H9 (cell line): ENCODE results near the gene NR2C1. TPM values are rescaled to one million over a fixed set of nuclear protein-coding genes. Genes with fewer than 3 reads are reported as not detected.

ENCODE experiments used
- DNase-seq: peaks from one replicate; pipeline ENCODE4 v3.0.0-alpha.2; 2017
- H2AFZ ChIP-seq: one replicate; pipeline ENCODE4 v1.6.1; 2013; ENCODE audit warnings: mild to moderate bottlenecking, low read length, control low read depth, moderate library complexity
- H2AK5ac ChIP-seq: 2 replicates; pipeline ENCODE4 v1.6.1; 2013; ENCODE audit warnings: low read length, control low read depth, mixed read lengths; ENCODE audit not compliant: insufficient read length
- H2BK120ac ChIP-seq: one replicate; pipeline ENCODE4 v1.6.1; 2013; ENCODE audit warnings: low read depth, mild to moderate bottlenecking, low read length, control low read depth, inconsistent platforms; ENCODE audit not compliant: poor library complexity, severe bottlenecking
- H2BK12ac ChIP-seq: 2 replicates; pipeline ENCODE4 v1.6.1; 2013; ENCODE audit warnings: low read length, control low read depth, mixed read lengths, low read depth; ENCODE audit not compliant: insufficient read length
- H2BK15ac ChIP-seq: 2 replicates; pipeline ENCODE4 v1.6.1; 2013; ENCODE audit warnings: low read depth, low read length, control low read depth
- H2BK20ac ChIP-seq: one replicate; pipeline ENCODE4 v1.6.1; 2013; ENCODE audit warnings: low read depth, mild to moderate bottlenecking, low read length, control low read depth, inconsistent platforms; ENCODE audit not compliant: poor library complexity, severe bottlenecking
- H2BK5ac ChIP-seq: 2 replicates; pipeline ENCODE4 v1.6.1; 2013; ENCODE audit warnings: low read length, control low read depth, mixed read lengths; ENCODE audit not compliant: insufficient read length
- H3K14ac ChIP-seq: 2 replicates; pipeline ENCODE4 v1.6.1; 2013; ENCODE audit warnings: low read length, control low read depth; ENCODE audit not compliant: insufficient read depth
- H3K18ac ChIP-seq: 2 replicates; pipeline ENCODE4 v1.6.1; 2013; ENCODE audit warnings: low read depth, mild to moderate bottlenecking, mixed read lengths, low read length, control low read depth; ENCODE audit not compliant: insufficient read length
- H3K23ac ChIP-seq: 2 replicates; pipeline ENCODE4 v1.6.1; 2013; ENCODE audit warnings: low read length, control low read depth, mixed read lengths, low read depth; ENCODE audit not compliant: insufficient read length
- H3K23me2 ChIP-seq: 2 replicates; pipeline ENCODE4 v1.6.1; 2013; ENCODE audit warnings: low read depth, mild to moderate bottlenecking, mixed read lengths, low read length, control low read depth; ENCODE audit not compliant: insufficient read length, poor library complexity, severe bottlenecking
- H3K27ac ChIP-seq: 2 replicates; pipeline ENCODE4 v1.5.1; 2013; ENCODE audit warnings: low read length, control low read depth, mixed read lengths, low read depth; ENCODE audit not compliant: insufficient read length
- H3K27me3 ChIP-seq: 2 replicates; pipeline ENCODE4 v1.6.1; 2013; ENCODE audit warnings: low read length, control low read depth, inconsistent platforms; ENCODE audit not compliant: insufficient read depth
- H3K4ac ChIP-seq: 2 replicates; pipeline ENCODE4 v1.6.1; 2013; ENCODE audit warnings: low read depth, mild to moderate bottlenecking, control low read depth, inconsistent platforms, low read length, moderate library complexity
- H3K4me1 ChIP-seq: 2 replicates; pipeline ENCODE4 v1.6.1; 2013; ENCODE audit warnings: low read length, control low read depth, inconsistent platforms; ENCODE audit not compliant: insufficient read depth
- H3K4me2 ChIP-seq: 2 replicates; pipeline ENCODE4 v1.6.1; 2013; ENCODE audit warnings: low read length, control low read depth, mixed read lengths; ENCODE audit not compliant: insufficient read length, insufficient read depth
- H3K56ac ChIP-seq: 2 replicates; pipeline ENCODE4 v1.6.1; 2013; ENCODE audit warnings: low read depth, mild to moderate bottlenecking, mixed read lengths, low read length, control low read depth; ENCODE audit not compliant: insufficient read length
- H3K79me1 ChIP-seq: 2 replicates; pipeline ENCODE4 v1.6.1; 2013; ENCODE audit warnings: low read depth, mild to moderate bottlenecking, moderate library complexity, low read length, control low read depth, inconsistent platforms; ENCODE audit not compliant: insufficient read depth, poor library complexity, severe bottlenecking
- H3K79me2 ChIP-seq: 2 replicates; pipeline ENCODE4 v1.6.1; 2013; ENCODE audit warnings: low read length, control low read depth, inconsistent platforms; ENCODE audit not compliant: insufficient read depth
- H3K9ac ChIP-seq: 2 replicates; pipeline ENCODE4 v1.6.1; 2013; ENCODE audit warnings: low read length, control low read depth, mixed read lengths; ENCODE audit not compliant: insufficient read length; ENCODE audit errors: extremely low read depth
- H3K9me3 ChIP-seq: one replicate; pipeline ENCODE4 v1.6.1; 2013; ENCODE audit warnings: low read depth, low read length, inconsistent platforms; ENCODE audit not compliant: control insufficient read depth
- H3T11ph ChIP-seq: one replicate; pipeline ENCODE4 v1.6.1; 2013; ENCODE audit warnings: mild to moderate bottlenecking, low read length, control low read depth, inconsistent platforms
- H4K20me1 ChIP-seq: one replicate; pipeline ENCODE4 v1.6.1; 2013; ENCODE audit not compliant: control insufficient read depth, insufficient read length, insufficient read depth
- H4K5ac ChIP-seq: 2 replicates; pipeline ENCODE4 v1.6.1; 2013; ENCODE audit warnings: low read depth, mild to moderate bottlenecking, mixed read lengths, low read length, control low read depth; ENCODE audit not compliant: insufficient read length
- H4K8ac ChIP-seq: replicated peaks from 2 replicates; pipeline ENCODE4 v1.6.1; 2013; ENCODE audit warnings: low read length, control low read depth, mixed read lengths, low read depth; ENCODE audit not compliant: insufficient read length
- H4K91ac ChIP-seq: 2 replicates; pipeline ENCODE4 v1.6.1; 2013; ENCODE audit warnings: low read depth, mild to moderate bottlenecking, moderate library complexity, mixed read lengths, low read length, control low read depth; ENCODE audit not compliant: insufficient read length
- H3K27ac Mint-ChIP-seq, 3 experiments: 2 replicates in 2 of 3; 3 replicates in 1 of 3; pipeline ENCODE4 v1.8.0; 2020 to 2021; ENCODE audit warnings: mixed read lengths in 3 of 3, mild to moderate bottlenecking in 1 of 3, moderate library complexity in 1 of 3
- H3K27me3 Mint-ChIP-seq: 2 replicates; pipeline ENCODE4 v1.8.0; 2021; ENCODE audit warnings: low read depth, mild to moderate bottlenecking, moderate library complexity, mixed read lengths
- H3K36me3 Mint-ChIP-seq, 3 experiments: 2 replicates in 2 of 3; 3 replicates in 1 of 3; pipeline ENCODE4 v1.8.0; 2020 to 2021; ENCODE audit warnings: low read depth in 3 of 3, mixed read lengths in 3 of 3; ENCODE audit not compliant: insufficient read depth in 1 of 3
- H3K4me1 Mint-ChIP-seq, 2 experiments: 2 replicates each; pipeline ENCODE4 v1.8.0; 2020; ENCODE audit warnings: mixed read lengths in 2 of 2
- H3K4me3 Mint-ChIP-seq, 2 experiments: 2 replicates in 1 of 2; 3 replicates in 1 of 2; pipeline ENCODE4 v1.8.0; 2020 to 2021; ENCODE audit warnings: mild to moderate bottlenecking in 2 of 2, mixed read lengths in 2 of 2, moderate library complexity in 1 of 2
- H3K9me3 Mint-ChIP-seq, 2 experiments: 2 replicates in 1 of 2; 3 replicates in 1 of 2; pipeline ENCODE4 v1.8.0; 2020; ENCODE audit warnings: mild to moderate bottlenecking in 2 of 2, mixed read lengths in 2 of 2, moderate library complexity in 1 of 2
- total RNA-seq: library from RNA; stranded (reverse); gene quantifications from 2 replicates; pipeline ENCODE4 v1.2.1, GENCODE V29; 2021
- TF ChIP-seq, protein P1 (sequence below): fragments of 200-600 bp; sonication (generic); conservative IDR thresholded peaks from 3 replicates; pipeline ENCODE4 v1.8.0; 2021; ENCODE audit warnings: antibody characterized with exemption, mild to moderate bottlenecking

NR2C1 gene
- total RNA-seq, 1 experiment from 2014 or later, result 47.0 TPM

DNA sequence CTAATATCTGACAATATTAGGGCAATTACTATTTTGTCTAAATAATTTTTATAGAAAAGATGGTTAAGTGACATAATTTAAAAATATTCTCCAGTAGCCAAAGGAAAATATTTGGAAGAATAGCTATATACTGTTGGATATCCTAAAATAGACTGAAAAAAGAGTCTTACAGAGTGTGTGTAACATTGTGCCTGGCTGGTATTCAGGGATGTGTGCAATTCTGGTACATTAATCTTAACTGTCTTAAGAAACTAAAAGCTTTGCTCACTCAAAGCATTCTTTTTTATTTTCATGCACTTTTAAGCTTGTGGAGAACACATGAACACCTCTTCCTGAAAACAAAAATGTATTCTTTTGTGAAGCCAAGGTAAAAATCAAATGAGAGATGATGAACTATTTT lies 10.1 kb upstream of the NR2C1 start:
- Mint-ChIP-seq H3K9me3 (no peaks in the 10 kb centered on the region), H3K4me3 (no peak overlapping the region), H3K36me3 (peaks cover 0 to 45% (median 19%) of the 10 kb centered on the region in 3 experiments; a peak in 6 of 7 replicates), H3K27ac (no peak overlapping the region), H3K4me1 (peaks cover 0 to 3% of the 10 kb centered on the region in 2 experiments; a peak in 2 of 4 replicates), H3K27me3 (no peaks in the 10 kb centered on the region)
- no peak overlapping the region for H3T11ph ChIP-seq
- H3K4me1 ChIP-seq, result no peaks in the 10 kb centered on the region
- no peak overlapping the region for H4K8ac ChIP-seq
- H4K5ac ChIP-seq, result no peak overlapping the region
- H4K91ac ChIP-seq, result no peak overlapping the region
- DNase-seq, result no peak
- no peak overlapping the region for H3K14ac ChIP-seq
- no peak overlapping the region for H3K27ac ChIP-seq
- no peak overlapping the region for H2BK20ac ChIP-seq
- no peak overlapping the region for H2BK5ac ChIP-seq
- H2AK5ac ChIP-seq, result no peak overlapping the region
- H3K4ac ChIP-seq, result no peak overlapping the region
- H3K56ac ChIP-seq, result no peak overlapping the region
- no peak overlapping the region for H2BK120ac ChIP-seq
- no peak overlapping the region for H2AFZ ChIP-seq
- no peaks in the 10 kb centered on the region for H3K79me2 ChIP-seq
- H4K20me1 ChIP-seq, result no peaks in the 10 kb centered on the region
- H3K79me1 ChIP-seq, result no peaks in the 10 kb centered on the region
- H3K4me2 ChIP-seq, result no peak overlapping the region
- no peak overlapping the region for H3K9ac ChIP-seq
- no peak overlapping the region for H3K18ac ChIP-seq
- H3K23ac ChIP-seq, result no peak overlapping the region
- no peak overlapping the region for H2BK12ac ChIP-seq
- TF ChIP-seq, protein P1, sequence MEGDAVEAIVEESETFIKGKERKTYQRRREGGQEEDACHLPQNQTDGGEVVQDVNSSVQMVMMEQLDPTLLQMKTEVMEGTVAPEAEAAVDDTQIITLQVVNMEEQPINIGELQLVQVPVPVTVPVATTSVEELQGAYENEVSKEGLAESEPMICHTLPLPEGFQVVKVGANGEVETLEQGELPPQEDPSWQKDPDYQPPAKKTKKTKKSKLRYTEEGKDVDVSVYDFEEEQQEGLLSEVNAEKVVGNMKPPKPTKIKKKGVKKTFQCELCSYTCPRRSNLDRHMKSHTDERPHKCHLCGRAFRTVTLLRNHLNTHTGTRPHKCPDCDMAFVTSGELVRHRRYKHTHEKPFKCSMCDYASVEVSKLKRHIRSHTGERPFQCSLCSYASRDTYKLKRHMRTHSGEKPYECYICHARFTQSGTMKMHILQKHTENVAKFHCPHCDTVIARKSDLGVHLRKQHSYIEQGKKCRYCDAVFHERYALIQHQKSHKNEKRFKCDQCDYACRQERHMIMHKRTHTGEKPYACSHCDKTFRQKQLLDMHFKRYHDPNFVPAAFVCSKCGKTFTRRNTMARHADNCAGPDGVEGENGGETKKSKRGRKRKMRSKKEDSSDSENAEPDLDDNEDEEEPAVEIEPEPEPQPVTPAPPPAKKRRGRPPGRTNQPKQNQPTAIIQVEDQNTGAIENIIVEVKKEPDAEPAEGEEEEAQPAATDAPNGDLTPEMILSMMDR, result no peak
- no peaks in the 10 kb centered on the region for H3K23me2 ChIP-seq
- H3K27me3 ChIP-seq, result no peaks in the 10 kb centered on the region
- H2BK15ac ChIP-seq, result no peak overlapping the region
- no peaks in the 10 kb centered on the region for H3K9me3 ChIP-seq
